Peyer's patch (tissue), 4 donors: ENCODE measurements around the gene F5. TPM values are rescaled to one million over a fixed set of nuclear protein-coding genes. Genes with fewer than 3 reads are reported as not detected.

Experiments
- DNase-seq, 3 donors: peaks; one replicate each; pipeline ENCODE4 v3.0.0-alpha.2; 2017 to 2019
- H3K27ac ChIP-seq, 4 donors: fragments of 200-600 bp; sonication (generic); one replicate each; pipeline ENCODE4 v1.5.1; 2016 to 2019
- H3K27me3 ChIP-seq, 2 donors: fragments of 200-600 bp; sonication (generic); one replicate each; pipeline ENCODE4 v1.5.1; 2019
- H3K36me3 ChIP-seq, 3 donors: fragments of 200-600 bp; sonication (generic); one replicate each; pipeline ENCODE4 v1.5.1; 2016 to 2019
- H3K4me1 ChIP-seq, 4 donors: fragments of 200-600 bp; sonication (generic); one replicate each; pipeline ENCODE4 v1.5.1; 2016 to 2019
- H3K4me3 ChIP-seq, 4 donors: fragments of 200-600 bp; sonication (generic); 1 replicate in 3 of 4; 2 replicates in 1 of 4; pipeline ENCODE4 v1.5.1; 2016 to 2019; ENCODE audit warnings: mild to moderate bottlenecking in 1 of 4
- H3K9me3 ChIP-seq, 4 donors: fragments of 200-600 bp; sonication (generic); one replicate each; pipeline ENCODE4 v1.5.1; 2016 to 2019; ENCODE audit warnings: mild to moderate bottlenecking in 1 of 4
- POLR2A ChIP-seq, 2 donors: fragments of 450-650 bp; IDR thresholded peaks; one replicate each; pipeline ENCODE4 v1.5.1; 2017; ENCODE audit warnings: antibody characterized with exemption in 2 of 2, mild to moderate bottlenecking in 2 of 2, moderate library complexity in 2 of 2
- total RNA-seq, 4 donors: library from RNA; depleted of rRNA; stranded (reverse); fragments of >200 nt; gene quantifications; one replicate each; pipeline ENCODE4 v1.1.0, GENCODE V29; 2016
- TF ChIP-seq, protein P1 (sequence below), 6 experiments: fragments of 450-650 bp in 4 of 6; fragments of 200-600 bp in 2 of 6; sonication (generic) in 1 of 6; IDR thresholded peaks; one replicate each; pipeline ENCODE4 v1.5.1; 2017 to 2019; ENCODE audit warnings: antibody characterized with exemption in 6 of 6, mild to moderate bottlenecking in 3 of 6, moderate library complexity in 1 of 6

F5 gene
- total RNA-seq, 4 donors from 2014 or later = 0.18 to 0.80 (median 0.28) TPM; not detected in 1

DNA sequence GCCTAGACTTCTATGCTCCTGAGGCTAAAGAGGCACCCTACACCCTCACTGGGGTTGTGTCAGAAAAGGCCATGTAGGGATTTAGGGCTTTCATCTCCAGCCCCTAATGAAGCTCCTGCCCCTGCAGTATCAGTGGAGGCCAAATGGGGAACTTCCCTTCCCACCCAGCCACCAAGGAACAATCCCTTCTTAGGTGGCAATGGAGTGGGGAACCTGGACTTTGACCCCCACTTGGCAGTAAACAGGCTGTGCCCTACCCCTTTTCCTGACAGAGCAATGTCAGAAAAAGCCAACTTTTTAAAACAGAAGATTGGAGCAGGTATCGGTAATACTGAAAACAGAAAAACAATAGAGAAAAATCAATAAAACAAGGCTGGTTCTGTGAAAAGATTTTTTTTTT, 65.1 kb downstream of the F5 start:
- Histone ChIP-seq H3K9me3 (no peaks in the 10 kb centered on the region), H3K4me3 (no peak overlapping the region), H3K27ac (no peak overlapping the region), H3K4me1 (peaks cover 0 to 2% (median 0%) of the 10 kb centered on the region in 4 donors), H3K36me3 (no peaks in the 10 kb centered on the region), H3K27me3 (no peaks in the 10 kb centered on the region)
- no peak for DNase-seq
- TF ChIP-seq, protein P1, sequence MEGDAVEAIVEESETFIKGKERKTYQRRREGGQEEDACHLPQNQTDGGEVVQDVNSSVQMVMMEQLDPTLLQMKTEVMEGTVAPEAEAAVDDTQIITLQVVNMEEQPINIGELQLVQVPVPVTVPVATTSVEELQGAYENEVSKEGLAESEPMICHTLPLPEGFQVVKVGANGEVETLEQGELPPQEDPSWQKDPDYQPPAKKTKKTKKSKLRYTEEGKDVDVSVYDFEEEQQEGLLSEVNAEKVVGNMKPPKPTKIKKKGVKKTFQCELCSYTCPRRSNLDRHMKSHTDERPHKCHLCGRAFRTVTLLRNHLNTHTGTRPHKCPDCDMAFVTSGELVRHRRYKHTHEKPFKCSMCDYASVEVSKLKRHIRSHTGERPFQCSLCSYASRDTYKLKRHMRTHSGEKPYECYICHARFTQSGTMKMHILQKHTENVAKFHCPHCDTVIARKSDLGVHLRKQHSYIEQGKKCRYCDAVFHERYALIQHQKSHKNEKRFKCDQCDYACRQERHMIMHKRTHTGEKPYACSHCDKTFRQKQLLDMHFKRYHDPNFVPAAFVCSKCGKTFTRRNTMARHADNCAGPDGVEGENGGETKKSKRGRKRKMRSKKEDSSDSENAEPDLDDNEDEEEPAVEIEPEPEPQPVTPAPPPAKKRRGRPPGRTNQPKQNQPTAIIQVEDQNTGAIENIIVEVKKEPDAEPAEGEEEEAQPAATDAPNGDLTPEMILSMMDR (IDR thresholded peaks at IDR 0.05) = no peak
- no peak for TF ChIP-seq POLR2A (IDR thresholded peaks at IDR 0.05)

DNA sequence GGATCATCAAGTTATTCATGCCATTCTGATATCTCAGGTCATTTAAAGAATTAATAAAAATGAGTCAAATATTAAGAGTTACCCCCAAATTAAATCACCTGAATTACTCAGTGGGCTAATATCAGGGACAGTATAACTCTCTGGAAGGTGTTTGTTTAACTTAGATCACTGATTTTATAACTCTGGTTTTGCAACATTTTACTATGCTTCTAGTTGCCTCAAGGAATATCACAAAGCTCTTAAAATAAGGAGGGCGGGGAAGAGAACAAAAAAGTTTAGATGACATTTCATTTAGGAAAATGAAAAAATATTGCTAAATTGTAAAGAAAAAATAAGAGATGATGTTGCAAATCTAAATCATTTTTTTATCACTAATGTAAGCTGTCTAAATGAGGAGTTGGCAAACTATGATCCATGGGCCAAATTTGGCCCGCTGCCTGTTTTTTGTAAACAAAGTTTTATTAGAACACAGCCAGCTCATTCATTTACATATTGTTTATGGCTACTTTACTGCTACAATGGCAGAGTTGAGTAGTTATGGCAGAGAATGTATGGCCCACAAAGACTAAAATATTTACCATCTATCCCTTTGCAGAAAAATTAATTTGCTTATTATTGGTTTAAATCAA, 68.6 kb downstream of the F5 start:
- no peaks in the 10 kb centered on the region for H3K4me1 ChIP-seq

DNA sequence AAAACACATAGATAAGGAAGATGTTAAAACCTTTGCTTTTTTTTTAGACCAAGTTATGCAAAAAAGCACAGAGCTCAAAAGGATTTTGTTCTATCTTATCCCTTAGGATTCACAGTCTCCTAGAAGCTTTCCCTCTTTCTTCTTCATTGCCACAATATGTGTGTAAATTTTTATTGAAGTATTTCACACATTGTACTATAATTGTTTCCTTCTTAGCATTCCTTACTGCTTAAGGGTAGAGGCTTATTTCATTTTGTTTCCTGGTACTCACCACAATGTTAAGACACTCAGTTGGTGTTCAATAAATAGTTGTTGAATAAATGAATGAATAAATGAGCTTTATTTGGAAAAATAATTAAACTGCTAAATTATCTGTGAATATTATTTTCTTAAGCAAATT, 70.6 kb downstream of the F5 start:
- Histone ChIP-seq H3K27ac (no peak overlapping the region), H3K4me3 (no peak overlapping the region), H3K36me3 (no peaks in the 10 kb centered on the region), H3K4me1 (no peaks in the 10 kb centered on the region), H3K9me3 (no peaks in the 10 kb centered on the region), H3K27me3 (no peaks in the 10 kb centered on the region)
- DNase-seq = no peak
- TF ChIP-seq, protein P1 (IDR thresholded peaks at IDR 0.05) = no peak
- no peak for TF ChIP-seq POLR2A (IDR thresholded peaks at IDR 0.05)

More for the DNA sequence above, 68.6 kb downstream of the F5 start:
- Histone ChIP-seq H3K36me3 (no peaks in the 10 kb centered on the region), H3K4me3 (no peak overlapping the region), H3K27me3 (no peaks in the 10 kb centered on the region), H3K27ac (no peak overlapping the region), H3K9me3 (no peaks in the 10 kb centered on the region)
- no peak for DNase-seq
- TF ChIP-seq POLR2A (IDR thresholded peaks at IDR 0.05) = no peak
- TF ChIP-seq, protein P1 (IDR thresholded peaks at IDR 0.05) = no peak

DNA sequence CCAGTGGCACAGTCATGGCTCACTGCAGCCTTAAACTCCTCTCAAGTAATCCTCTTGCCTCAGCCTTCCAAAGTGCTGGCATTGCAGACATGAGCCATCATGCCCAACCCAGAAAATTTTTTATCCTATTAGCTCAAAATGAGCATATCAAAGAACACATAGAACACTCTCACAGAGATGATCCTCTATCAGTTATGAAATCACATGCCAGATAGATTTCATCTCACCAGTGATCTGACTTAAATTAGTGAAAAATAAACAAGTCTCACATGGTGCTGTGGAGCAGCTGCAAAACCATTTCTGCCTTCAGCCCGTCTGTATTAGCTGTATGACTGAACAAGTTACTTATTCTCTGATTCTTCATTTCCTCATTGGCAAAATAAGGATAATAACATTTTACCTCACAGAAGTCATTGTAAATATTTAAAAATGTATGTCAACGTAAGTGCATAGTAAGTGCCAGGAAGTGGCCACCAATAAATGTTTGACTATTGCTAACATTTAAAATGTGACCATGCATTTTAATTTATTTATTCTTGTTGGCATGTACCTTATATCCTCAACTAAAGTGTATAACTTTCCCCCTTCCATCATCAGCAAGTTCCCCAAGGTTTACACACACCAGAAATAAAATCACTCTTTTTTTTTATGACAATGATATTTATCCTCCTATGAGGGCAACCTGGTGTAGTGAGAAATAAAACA, 71.6 kb downstream of the F5 start:
- TF ChIP-seq POLR2A (IDR thresholded peaks at IDR 0.05) = no peak
- TF ChIP-seq, protein P1 (IDR thresholded peaks at IDR 0.05) = no peak
- Histone ChIP-seq H3K27me3 (no peaks in the 10 kb centered on the region), H3K27ac (no peak overlapping the region)

DNA sequence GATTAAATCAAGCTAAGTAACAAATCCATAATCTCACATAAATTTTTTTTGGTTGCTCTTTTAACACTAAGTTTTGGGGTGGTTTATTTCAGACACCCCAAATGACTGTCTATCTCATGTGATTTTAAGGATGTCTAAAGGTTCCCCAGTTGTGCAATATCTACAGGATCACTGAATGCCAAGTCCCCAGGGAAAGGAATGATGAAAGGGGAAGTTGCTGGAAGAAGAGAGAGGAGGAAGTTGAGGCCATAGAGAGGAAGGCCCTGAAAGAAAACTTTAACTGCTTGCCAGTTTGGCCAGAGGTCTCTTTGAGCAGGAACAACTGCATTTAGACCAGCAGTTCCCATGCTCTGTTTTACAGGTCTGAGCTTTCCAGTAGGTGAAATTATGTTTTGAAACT, 73.1 kb downstream of the F5 start:
- no peaks in the 10 kb centered on the region for H3K9me3 ChIP-seq
- H3K36me3 ChIP-seq = no peaks in the 10 kb centered on the region
- peaks cover 0 to 9% (median 2%) of the 10 kb centered on the region in 4 donors for H3K4me1 ChIP-seq
- TF ChIP-seq, protein P1 (IDR thresholded peaks at IDR 0.05) = no peak
- TF ChIP-seq POLR2A (IDR thresholded peaks at IDR 0.05) = no peak
- H3K27me3 ChIP-seq = no peaks in the 10 kb centered on the region
- no peak for DNase-seq
- no peak overlapping the region for H3K27ac ChIP-seq
- H3K4me3 ChIP-seq = no peak overlapping the region

More for the DNA sequence above, 71.6 kb downstream of the F5 start:
- no peaks in the 10 kb centered on the region for H3K4me1 ChIP-seq
- no peaks in the 10 kb centered on the region for H3K36me3 ChIP-seq
- no peaks in the 10 kb centered on the region for H3K9me3 ChIP-seq
- no peak for DNase-seq
- H3K4me3 ChIP-seq = no peak overlapping the region
